Measurements from ENCODE around the gene GDF11. TPM values are rescaled to one million over a fixed set of nuclear protein-coding genes. Genes with fewer than 3 reads are reported as not detected.

The GDF11 gene
- total RNA-seq, 1 donor from 2014 or later: 1.4 TPM

DNA sequence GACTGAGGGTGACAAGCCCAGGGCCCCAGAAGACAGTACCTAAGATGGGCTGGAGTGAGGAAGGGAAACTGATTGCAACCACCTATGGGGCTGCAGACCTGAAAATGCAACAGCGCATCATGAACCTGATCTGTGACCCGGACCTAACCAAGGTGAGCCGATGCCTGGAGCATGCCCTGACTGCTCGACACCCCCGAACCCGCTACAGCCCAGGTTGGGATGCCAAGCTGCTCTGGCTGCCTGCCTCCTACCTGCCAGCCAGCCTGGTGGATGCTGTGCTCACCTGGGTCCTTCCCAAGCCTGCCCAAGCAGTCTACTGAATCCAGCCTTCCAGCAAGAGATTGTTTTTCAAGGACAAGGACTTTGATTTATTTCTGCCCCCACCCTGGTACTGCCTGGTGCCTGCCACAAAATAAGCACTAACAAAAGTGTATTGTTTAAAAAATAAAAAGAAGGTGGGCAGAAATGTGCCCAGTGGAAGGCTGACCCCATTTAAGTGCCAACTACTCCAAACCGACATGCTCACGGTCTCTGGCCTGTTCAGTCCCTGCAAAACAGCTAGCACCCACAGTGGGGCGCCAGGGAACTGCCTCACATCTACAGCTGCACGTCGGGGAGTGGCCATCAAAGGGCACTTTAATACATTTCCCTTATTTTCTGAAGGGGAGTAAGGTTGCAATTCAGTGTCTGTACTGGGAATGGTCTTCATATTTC, 18.5 kb upstream of the GDF11 start:
- DNase-seq: peak; percentile 79

DNA sequence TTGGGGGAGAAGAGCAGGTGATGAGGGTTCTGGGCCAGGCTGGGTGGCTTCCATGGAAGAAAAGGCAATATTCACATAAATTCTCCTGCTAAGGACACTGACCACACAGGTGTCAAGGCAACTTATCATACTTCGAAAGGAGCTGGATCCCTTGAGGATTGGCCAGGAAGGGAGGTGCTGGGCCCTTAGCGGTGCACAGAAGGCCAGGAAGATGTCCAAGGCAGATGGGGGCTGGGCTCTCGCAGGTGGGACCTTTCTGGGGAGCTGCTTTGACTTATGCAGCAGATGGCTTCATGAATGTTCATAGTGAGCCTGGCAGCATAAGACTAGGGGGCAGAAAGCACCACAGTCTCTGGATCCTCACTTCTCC, 18.0 kb upstream of the GDF11 start:
- no peak for DNase-seq

DNA sequence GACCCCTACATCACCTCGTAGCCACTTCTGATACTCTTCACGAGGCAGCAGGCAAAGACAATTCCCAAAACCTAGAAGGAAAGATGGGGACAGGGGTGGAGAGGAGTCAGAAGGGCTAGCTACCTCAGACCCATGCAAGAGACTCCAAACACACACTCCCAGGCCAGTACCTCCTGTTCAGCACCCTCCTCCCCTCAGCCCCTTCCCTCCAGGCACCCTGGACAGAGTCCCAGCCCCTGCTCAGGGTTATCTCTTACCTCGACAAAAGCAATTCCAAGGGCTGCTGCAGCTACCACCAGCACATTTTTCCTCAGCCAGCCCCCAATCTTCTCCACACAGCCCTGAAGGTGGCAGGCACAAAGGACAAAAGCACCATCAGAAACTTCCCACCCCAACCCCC, 17.4 kb upstream of the GDF11 start:
- no peak for DNase-seq

DNA sequence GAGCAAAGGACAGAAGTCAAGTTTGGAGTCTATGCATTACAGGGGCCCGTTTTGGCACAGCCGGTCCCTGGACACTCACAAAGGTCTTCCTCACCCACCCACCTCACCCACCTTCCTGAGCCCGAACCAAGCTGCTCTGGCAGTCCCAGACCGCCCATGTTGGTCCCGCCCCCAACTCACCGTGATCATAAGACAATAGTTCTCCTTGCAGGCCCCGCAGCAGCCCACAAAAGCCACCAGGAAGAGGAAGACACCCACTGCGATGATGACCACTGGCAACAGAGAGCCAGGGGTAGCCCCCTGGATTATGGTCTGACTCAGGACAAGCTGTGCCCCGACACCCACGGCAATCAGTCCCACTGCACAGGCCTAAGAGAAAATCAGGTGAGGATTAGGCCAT, 16.0 kb upstream of the GDF11 start:
- DNase-seq: no peak

- peak; percentile 47 for DNase-seq
These were observed 15.2 kb upstream of the GDF11 start for GRCh38 chr12:55727643-55728185.

DNA sequence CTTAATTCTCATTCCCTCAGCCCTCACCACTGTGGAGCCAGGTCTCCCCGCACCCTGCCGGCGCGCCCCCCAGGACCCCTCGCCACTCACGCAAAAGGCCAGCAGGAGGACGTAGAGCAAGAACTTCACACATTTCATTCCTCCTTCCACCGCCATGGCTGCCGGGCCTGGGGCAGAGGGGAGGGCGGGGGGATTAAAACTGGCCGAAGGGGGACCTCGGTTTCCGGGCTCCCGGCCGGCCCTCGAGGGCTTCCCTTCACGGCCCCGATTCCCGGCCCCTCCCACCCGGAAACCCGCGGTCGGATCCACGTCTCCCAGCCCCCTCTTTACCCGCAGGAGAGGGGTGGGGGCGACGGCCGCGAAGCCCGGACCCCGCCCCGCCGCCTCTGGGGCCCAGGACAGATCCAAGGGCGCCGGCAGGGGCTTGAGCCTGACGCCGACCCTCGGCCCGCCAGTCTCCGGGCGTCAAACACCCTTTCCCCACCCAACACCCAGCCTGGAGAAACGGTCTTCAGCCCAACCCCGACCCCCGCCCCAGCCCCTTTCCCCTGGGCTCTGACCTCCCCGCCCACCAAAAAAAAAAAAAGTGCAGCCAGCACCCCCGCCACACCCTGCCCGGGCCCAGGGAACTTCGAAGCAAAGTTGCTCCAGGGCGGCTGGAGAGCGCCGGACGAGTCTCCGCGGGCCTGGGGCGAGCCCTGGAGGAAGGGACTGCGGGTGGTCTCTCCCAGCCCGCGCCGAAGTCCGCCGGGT, 14.6 kb upstream of the GDF11 start:
- peak; percentile 70 for DNase-seq

DNA sequence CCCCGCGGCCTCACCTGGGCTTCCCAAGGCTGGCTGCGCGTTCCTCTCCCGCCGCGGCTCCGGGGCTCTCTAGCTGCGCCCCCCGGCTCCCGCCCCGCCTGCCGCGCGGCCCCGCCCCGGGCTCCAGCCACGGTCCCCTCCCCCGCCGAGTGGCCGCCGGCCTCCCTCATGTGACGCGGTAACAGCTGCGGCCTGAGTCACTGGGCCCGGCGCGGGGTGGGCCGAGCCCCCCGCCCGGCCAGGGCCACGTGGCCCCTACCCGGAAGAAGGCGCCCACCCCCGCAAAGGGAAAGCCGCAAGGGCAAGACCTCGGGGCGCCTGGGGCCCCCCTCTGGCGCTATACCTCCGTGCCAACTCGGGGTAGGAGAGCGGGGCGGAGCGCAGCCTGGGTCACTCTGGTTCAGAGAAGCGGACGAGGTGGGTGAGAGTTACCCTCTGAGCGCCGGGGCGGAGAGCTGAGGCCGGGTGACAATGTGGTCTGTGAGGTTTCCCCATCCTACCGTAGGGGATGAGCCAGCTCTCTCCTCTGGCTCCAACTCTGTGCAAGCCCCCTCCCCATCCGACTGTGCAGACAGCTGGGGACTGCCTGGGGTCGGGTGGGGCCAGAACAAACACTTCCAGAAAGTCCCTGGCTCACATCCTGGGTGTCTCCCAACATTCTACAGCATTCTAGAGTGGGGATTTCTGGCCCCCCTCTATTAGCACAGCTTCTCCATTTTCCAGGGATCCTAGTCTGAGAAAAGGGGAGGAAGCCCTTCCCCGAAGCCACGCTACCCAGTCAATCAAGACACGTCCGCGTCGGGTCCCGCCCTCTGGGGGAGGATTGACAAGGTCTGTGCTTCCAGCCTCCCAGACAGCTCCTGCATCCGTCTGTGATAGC, 13.7 kb upstream of the GDF11 start, which contains the start of gene CD63:
CD63 (minus strand) TSS at position 71 of the 880 bp plus-strand sequence. CDS start 668 bp downstream, outside the sequence.
- DNase-seq: peak; percentile 94

- peak; percentile 77 for DNase-seq
These were observed 12.8 kb upstream of the GDF11 start for GRCh38 chr12:55729819-55730818.

GRCh38 chr12:55732288-55732687, 10.6 kb upstream of the GDF11 start:
- DNase-seq: no peak

DNA sequence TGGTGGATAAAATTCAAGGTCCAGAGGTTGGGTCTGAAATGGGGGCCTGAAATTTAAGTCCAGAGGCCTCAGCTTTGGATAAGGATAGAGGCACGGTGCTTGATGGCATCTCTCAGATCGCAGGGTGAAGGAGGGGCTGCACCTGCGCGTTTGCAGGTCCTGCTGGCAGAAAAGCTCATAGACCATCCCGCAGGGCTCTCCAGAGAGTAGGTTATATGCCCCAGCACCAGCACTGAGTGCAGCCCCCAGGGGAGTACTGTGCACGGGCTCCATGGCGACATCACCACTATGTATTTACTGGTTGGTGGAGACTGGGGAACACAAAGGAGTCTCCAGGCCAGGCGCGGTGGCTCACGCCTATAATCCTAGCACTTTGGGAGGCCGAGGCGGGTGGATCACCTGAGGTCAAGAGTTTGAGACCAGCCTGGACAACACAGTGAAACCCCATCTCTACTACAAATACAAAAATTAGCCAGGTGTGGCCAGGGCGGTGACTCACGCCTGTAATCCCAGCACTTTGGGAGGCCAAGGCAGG, 9.8 kb upstream of the GDF11 start:
- DNase-seq: no peak

DNA sequence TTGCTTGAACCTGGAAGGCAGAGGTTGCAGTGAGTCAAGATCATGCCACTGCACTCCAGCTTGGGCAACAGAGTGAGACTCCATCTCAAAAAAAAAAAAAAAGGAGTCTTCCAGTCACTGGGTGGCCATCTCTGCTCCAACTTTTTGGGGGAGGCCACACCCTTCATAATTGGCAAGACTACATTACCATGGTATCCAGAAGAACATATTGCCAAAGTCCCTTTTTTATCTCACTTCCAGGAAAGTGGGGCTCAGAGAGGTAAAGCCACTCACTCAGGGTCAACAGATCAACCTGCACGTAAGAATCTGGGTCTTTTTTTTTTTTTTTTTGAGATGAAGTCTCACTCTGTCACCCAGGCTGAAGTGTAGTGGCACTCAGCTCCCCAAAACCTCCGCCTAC, 9.1 kb upstream of the GDF11 start:
- DNase-seq: no peak

- no peak for DNase-seq
These were observed 8.3 kb upstream of the GDF11 start for GRCh38 chr12:55734595-55734994.

GRCh38 chr12:55736076-55736475, 6.8 kb upstream of the GDF11 start:
- no peak for DNase-seq

DNA sequence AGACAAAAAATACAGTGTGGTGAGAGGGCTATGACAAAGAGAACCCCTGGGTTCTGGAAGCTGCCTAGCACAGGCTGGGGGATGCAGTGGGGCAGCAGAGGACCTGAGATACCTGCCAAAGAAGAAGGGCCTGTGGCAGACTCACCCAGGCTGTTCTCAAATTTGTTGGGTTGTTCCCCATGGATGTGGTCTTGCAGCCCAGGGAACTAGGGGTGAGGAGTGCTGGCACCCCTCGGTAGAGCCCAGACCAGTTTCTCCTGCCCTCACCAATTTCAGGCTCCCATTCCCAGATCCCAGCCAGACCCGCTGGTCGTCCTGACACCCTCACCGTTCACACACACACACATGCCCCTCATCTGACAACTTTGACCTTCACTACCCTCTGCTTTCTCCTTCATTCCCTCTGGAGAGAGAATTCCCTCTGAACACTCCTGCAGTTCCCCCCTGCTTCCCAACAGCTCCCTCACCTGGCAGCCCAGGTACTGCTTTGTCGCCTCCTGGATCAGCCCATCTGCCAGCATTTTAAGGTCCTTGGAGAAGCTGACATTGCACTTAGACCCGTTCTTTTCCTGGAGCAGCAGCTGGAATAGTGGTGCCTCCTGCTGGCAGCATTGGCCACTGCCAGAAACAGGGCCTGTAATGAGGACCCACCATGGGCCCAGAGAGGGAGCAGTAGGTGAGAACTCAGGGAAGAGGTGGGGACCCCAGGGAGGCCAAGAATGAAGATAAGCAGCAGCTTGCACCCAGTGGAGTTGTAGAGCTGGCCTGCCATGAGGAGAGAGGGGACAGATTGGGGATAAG, 5.9 kb upstream of the GDF11 start:
- DNase-seq: peak; percentile 84

GRCh38 chr12:55737581-55738122, 5.3 kb upstream of the GDF11 start:
- no peak for DNase-seq

DNA sequence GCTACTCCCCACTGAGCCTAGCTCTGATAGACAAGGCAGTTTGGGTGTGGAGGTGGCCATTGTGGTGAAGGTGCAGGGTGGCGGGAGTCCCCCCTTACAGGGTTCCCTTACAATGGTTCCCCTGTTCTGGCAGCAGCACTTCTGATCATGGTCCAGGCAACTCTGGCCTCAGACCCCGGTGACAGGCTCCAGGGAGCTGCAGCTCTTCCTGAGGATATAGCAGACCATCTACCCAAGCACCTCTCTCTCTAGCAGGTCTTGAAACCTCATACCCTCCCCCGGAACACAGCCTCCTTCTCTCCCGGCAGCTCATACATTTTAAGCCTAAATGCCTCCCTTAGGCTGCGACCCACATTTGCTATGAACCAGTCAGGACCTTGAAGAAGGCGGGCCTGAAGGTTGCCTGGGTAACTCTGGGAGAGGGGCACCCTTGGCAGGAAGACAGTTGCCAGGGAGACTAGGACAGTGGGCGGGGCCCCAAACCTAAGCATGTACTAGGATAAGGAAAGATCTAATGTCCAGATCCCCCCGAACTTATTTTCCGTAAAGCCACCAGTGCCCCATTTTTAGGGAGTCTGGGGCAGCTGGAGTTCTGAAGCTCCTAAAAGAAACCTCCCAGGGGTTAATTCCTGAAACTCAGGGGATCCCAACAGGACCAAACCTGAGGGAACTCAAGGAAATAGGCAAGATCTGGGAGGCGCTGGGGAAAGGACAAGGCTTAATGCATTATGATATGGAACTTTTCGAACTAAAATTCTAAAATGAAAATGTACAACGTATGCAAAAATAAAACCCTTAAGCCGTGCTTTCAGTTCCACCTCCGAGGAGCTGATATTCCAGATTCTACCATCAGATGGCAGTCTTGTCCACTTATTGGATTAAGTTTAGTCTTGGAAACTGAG, 4.5 kb upstream of the GDF11 start:
- peak; percentile 90 for DNase-seq

GRCh38 chr12:55739025-55739378, 3.9 kb upstream of the GDF11 start:
- no peak for DNase-seq

GRCh38 chr12:55741931-55742680, 816 bp upstream of the GDF11 start:
- no peak for DNase-seq
